Mononuclear cell (primary cell): ENCODE results near the gene KREMEN1. TPM values are rescaled to one million over a fixed set of nuclear protein-coding genes. Genes with fewer than 3 reads are reported as not detected.

Experiments used
- H3K27me3 ChIP-seq: 2 replicates; pipeline ENCODE4 v1.6.0; 2011; ENCODE audit warnings: low read length, control low read depth; ENCODE audit not compliant: insufficient read depth
- H3K4me1 ChIP-seq: 2 replicates; pipeline ENCODE4 v1.5.1; 2011; ENCODE audit warnings: mild to moderate bottlenecking, low read length, control low read depth; ENCODE audit not compliant: insufficient read depth
- H3K4me3 ChIP-seq: 2 replicates; pipeline ENCODE4 v1.5.1; 2011; ENCODE audit warnings: mild to moderate bottlenecking, low read length, moderate library complexity
- H3K9me3 ChIP-seq: 2 replicates; pipeline ENCODE4 v1.5.1; 2011; ENCODE audit warnings: low read depth, mild to moderate bottlenecking, control low read depth, low read length
- total RNA-seq: library from RNA; depleted of rRNA; stranded (reverse); fragments of >200 nt; gene quantifications from one replicate; pipeline ENCODE4 v1.2.3, GENCODE V29; 2012

Gene KREMEN1
- total RNA-seq, 1 donor, result 0.42 TPM

DNA sequence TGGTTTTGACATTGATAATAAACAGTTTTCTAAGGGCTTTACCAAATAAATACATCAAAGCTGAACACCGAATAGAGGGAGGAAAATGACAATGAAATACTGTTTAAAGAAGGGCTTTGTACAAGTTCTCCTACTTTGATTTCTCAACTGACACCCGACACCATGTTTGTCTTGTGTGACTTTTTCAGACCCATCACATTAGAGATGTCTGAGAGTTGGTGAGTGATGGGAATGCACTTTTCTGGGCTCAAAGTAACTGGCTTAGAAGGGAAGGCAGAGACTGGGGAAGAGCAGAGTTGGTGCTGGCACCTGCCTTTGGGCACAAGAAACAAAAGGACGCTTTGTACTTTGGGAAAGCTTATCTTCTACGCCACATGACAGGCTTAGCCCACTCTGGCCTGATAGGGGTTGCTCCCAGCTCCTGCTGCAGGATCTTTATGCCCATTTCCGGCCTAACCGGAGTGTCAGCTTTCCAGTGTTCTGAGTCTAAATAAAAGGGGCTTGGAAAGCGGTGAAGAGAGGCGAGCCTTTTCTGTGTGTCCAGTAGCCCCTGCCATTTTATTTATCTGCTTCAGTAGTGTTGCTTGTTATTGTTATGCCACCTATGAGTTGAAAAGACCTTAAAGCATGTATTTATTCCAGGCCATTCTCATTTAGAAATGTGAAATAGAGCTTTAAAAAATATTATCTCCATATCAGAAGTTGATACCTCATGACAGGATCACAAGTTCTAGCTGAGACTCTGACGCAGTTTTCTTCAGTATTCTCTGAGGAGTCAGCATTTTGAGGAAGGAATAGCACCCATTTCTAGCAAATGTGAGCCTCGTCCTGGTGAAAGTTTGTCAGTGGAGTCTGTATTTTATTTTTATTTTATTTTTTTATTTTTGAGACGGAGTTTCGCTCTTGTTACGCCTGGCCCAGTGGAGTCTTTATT lies 24.2 kb downstream of the KREMEN1 start:
- H3K27me3 ChIP-seq, result no peaks in the 10 kb centered on the region
- H3K4me1 ChIP-seq, result no peaks in the 10 kb centered on the region

DNA sequence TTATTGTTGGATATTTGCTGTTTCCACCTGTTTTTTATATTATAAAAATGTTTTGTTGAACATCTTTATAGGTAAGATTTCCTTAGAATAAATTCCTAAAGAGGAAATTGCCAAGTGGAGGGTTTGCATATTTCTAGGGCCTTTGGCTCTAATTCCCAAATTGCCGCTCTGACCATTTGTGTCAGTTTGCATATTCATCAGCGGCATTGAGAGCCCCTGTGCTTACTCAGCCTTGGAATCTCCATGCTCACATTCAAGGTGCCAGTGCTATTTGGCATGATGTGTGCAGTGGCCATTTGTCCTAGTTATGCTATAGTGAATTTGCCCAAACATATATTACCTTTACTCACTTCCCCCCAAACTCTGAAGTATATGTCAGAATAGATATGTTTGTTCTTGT lies 25.5 kb downstream of the KREMEN1 start:
- peaks cover 2% of the 10 kb centered on the region for H3K27me3 ChIP-seq
- H3K4me1 ChIP-seq, result no peaks in the 10 kb centered on the region
- H3K4me3 ChIP-seq, result no peak overlapping the region
- H3K9me3 ChIP-seq, result no peaks in the 10 kb centered on the region

More for the DNA sequence above, 24.2 kb downstream of the KREMEN1 start:
- Histone ChIP-seq H3K9me3 (no peaks in the 10 kb centered on the region), H3K4me3 (no peak overlapping the region)

DNA sequence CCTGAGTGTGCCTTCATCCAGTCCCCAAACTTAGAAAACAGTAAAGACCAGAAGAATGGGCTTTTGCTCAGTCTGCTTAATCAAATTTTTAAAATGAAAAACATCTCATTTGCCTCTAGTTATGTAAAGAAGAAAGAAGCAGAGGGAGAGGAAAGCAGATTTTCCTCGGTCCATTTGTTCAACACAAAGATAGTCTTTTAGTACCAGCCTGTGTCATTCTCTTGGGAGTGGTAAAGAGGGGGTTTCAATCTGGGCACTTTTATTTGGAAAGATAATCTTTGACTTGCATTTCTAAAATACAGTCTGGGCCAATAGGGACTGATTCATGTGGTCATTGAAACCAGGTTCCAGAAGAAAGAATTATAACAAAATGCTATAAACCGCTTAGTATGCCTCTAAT lies 29.5 kb downstream of the KREMEN1 start:
- Histone ChIP-seq H3K4me1 (no peaks in the 10 kb centered on the region), H3K4me3 (no peak overlapping the region), H3K27me3 (peaks cover 2% of the 10 kb centered on the region), H3K9me3 (no peaks in the 10 kb centered on the region)

DNA sequence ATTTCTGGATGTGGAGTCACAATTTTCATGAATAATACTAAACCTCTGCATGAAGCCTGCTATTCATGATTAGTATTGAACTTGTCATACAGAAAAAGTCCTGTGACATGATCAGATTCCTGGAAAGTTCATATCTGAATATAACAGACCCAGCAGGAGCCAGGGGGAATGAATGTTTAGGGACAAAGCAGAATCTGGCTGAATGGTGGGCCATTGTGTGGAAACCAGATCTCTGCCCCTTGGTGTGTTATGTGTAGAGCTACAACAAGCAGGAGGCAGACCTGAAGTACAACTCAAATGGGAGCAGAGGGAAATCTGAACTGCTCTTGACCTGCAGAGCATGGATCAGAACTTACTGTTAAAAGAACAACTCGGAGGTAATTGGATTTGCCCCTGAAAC lies 30.3 kb downstream of the KREMEN1 start:
- Histone ChIP-seq H3K9me3 (no peaks in the 10 kb centered on the region), H3K27me3 (peaks cover 2% of the 10 kb centered on the region), H3K4me1 (no peaks in the 10 kb centered on the region), H3K4me3 (no peak overlapping the region)

DNA sequence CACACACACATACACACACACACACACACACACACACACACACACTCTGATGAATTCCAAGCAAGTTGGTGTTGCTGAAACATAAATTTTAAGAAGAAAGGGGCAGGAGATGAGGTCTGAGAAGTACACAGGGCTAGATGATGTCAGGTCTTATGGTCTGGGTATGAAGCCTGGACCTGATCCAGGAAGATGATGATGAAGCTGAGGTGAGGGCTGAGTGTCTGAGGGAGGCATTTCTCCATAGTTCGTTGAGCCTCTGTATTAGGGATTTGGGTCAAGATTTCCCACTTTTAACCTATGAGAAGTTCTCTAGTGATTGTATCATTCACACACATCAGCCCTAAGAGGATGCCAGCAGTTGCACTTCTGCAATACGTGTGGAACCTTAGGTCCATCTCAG lies 32.6 kb downstream of the KREMEN1 start:
- no peaks in the 10 kb centered on the region for H3K4me1 ChIP-seq
- H3K9me3 ChIP-seq, result no peaks in the 10 kb centered on the region
- peaks cover 4% of the 10 kb centered on the region for H3K27me3 ChIP-seq
- H3K4me3 ChIP-seq, result no peak overlapping the region

DNA sequence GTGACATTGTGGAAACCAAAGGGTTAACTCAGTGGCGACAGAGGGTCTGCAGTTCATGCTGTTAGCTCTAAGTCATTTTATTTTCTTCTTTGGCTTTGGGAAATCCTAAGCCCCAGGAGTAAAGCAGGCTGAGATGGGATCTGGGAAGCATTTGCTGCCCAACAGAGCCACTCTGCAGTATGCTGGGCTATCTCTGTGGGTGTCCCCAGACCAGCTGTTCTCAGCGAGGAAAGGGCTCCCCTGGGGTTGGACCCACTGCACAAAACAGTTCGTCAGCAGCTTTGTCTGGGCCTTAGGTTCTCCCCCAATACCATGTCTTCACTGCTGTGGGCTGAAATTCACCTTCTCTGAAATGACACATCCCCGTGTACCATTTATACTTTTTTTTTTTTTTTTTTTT lies 34.0 kb downstream of the KREMEN1 start:
- Histone ChIP-seq H3K4me3 (no peak overlapping the region), H3K27me3 (peaks cover 4% of the 10 kb centered on the region), H3K9me3 (no peaks in the 10 kb centered on the region), H3K4me1 (no peaks in the 10 kb centered on the region)

DNA sequence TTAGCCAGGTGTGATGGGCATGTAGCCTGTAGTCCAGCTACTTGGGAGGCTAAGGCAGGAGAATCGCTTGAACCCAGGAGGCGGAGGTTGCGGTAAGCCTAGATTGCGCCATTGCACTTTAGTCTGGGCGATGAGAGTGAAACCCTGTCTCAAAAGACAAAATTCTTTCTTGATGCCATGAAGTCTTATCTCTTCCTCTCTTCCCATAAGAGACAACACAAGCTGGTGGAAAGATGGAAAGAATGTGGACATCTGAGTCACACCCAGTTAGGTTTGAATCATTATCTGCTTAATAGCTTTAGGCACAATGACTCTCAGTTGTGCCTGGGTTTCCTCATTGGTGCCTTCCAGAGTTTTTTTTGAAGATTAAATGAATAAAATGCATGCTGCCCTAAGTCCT lies 35.3 kb downstream of the KREMEN1 start:
- Histone ChIP-seq H3K9me3 (no peaks in the 10 kb centered on the region), H3K4me1 (no peaks in the 10 kb centered on the region)

DNA sequence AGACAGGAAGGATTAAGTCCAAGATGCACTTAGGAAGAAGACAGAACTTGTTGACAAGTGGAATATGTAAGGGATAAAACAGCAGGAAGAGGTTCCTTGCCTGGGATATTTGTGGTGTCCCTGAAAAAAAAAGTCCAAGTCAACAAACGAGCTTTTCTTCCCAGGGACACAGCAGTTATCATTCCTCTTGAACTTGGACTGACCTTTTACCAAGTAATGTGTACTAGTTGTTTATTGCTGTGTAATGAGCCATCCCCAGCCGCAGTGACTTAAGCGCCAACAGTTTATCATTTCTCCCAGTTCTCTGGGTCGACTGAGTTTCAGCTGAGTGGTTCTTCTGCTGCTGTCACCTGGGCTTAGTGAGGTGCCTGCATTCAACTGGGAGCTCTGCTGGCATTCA lies 37.0 kb downstream of the KREMEN1 start:
- Histone ChIP-seq H3K27me3 (peaks cover 2% of the 10 kb centered on the region), H3K4me1 (no peaks in the 10 kb centered on the region), H3K9me3 (no peaks in the 10 kb centered on the region), H3K4me3 (no peak overlapping the region)

More for the DNA sequence above, 35.3 kb downstream of the KREMEN1 start:
- peaks cover 2% of the 10 kb centered on the region for H3K27me3 ChIP-seq
- H3K4me3 ChIP-seq, result no peak overlapping the region

DNA sequence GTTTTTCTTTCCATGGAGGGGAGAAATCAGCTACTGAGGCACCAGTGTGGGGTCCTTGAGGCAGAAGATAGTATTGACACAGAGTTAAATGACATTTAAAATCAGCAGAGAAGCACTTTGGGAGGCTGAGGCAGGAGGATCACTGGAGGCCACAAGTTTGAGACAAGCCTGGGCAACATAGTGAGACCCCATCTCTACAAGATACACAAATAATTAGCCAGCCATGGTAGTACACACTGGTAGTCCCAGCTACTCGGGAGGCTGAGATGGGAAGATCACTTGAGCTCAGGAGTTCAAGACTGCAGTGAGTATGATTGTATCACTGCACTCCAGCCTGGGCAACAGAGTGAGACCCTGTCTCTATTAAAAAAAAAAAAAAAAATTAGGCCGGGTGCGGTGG lies 38.1 kb downstream of the KREMEN1 start:
- H3K27me3 ChIP-seq, result peaks cover 2% of the 10 kb centered on the region
- H3K9me3 ChIP-seq, result no peaks in the 10 kb centered on the region
- H3K4me1 ChIP-seq, result no peaks in the 10 kb centered on the region
- no peak overlapping the region for H3K4me3 ChIP-seq

DNA sequence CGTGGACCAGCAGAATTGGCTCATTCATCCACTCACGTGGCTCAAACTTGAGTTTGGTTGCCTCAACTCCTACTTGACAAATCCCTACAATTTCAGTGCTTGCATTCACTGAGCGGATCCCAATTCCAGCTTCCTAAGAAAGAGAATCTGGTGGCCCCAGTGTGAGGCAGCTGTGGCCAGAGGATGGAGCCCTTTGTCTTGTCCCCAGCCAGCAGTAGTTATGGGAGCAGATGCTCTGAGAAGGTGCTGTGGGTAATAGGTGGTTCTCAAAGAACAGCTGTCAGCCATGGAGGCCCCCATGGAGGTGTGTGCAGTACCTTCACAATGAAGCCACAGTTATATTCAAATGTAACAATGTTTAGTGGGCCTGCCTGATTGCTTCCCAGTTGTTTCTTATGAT lies 39.3 kb downstream of the KREMEN1 start:
- Histone ChIP-seq H3K9me3 (no peaks in the 10 kb centered on the region), H3K27me3 (peaks cover 2% of the 10 kb centered on the region), H3K4me1 (peaks cover 6% of the 10 kb centered on the region), H3K4me3 (no peak overlapping the region)

DNA sequence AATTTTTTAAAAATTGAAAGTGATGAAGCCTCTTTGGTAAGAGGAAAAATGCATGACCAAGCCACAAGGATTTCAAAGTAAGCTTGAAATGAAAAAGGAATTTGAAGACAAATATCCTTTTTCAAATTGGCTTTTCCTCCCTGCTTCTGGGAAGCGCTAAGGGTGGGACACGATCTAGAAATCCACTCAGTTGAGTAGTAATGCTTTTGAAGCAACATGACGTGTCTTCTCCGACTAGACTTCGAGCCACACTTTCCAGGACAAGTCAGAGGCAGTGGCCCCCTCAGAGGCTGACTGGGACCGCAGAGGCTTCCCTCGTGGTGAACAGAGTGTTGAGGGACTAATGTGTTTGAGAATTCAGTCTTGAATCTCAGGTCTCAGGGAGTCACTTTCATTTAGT lies 39.8 kb downstream of the KREMEN1 start:
- Histone ChIP-seq H3K4me1 (peaks cover 8% of the 10 kb centered on the region), H3K4me3 (no peak overlapping the region), H3K27me3 (peaks cover 2% of the 10 kb centered on the region), H3K9me3 (no peaks in the 10 kb centered on the region)

DNA sequence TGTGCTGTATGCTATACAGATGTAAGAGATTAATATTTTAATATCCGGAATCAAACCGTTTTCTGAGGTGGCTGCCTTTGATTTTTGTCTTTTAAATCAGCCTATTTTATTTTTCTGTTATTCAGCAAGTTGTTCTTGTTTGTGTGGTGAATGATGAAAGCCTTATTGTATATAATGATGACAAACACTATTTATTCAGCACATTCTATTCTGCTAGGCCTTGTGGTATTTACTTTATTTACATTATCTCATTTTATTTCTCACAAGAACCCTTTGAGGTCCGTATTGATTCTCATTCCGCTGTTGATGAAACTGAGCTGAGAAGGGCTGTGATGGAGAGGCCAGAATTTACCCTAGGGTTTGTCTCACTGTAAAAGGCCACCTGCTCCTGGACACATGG lies 40.5 kb downstream of the KREMEN1 start:
- no peak overlapping the region for H3K4me3 ChIP-seq
- H3K4me1 ChIP-seq, result peaks cover 14% of the 10 kb centered on the region
- H3K9me3 ChIP-seq, result no peaks in the 10 kb centered on the region
- H3K27me3 ChIP-seq, result peaks cover 2% of the 10 kb centered on the region

DNA sequence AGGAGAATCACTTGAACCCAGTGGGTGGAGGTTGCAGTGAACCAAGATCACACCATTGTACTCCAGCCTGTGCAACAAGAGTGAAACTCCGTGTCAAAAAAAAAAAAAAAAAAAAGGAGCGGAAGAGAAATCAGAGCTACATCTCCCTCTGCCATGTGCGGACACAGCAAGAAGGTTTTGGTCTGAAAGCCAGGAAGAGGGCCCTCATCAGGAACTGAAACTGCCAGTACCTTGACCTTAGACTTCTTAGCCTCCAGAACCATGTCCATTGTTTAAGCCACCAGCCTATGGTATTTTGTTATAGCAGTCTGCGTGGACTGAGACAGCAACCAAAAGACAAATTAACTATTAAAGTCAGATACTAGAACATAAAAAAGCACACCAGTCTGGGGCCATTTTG lies 41.6 kb downstream of the KREMEN1 start:
- Histone ChIP-seq H3K4me1 (peaks cover 21% of the 10 kb centered on the region), H3K9me3 (no peaks in the 10 kb centered on the region), H3K4me3 (no peak overlapping the region), H3K27me3 (peaks cover 2% of the 10 kb centered on the region)

DNA sequence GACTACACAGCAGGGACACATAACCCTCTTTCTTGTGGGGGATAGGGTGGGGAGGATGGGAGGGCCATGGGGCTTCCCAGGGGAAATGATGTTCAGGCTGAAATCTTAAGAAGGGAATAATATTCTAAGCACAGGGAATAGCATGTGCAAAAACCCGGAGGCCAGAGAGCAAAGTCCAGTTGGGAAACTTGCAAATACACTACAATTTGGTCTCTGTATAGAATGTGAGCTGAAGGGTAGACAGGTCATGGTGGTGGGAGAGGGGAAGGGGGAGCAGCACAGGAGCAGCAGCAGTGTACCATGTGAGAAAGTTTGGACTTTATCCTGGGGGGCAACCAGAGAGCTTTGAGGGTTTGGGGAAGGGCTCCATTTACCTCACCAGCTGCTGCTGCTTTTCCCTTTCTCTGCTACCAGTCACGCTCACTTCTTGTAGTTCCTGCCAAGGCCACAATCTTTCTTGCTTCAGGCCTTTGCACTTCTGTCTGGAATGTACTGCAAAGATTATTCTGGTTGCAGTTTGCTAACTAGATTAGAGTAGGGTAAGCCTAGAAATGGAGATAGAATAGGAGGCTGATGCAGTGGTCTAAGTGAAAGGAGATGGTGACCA lies 43.0 kb downstream of the KREMEN1 start:
- Histone ChIP-seq H3K4me3 (no peak overlapping the region), H3K4me1 (peaks cover 21% of the 10 kb centered on the region), H3K9me3 (no peaks in the 10 kb centered on the region), H3K27me3 (no peaks in the 10 kb centered on the region)

DNA sequence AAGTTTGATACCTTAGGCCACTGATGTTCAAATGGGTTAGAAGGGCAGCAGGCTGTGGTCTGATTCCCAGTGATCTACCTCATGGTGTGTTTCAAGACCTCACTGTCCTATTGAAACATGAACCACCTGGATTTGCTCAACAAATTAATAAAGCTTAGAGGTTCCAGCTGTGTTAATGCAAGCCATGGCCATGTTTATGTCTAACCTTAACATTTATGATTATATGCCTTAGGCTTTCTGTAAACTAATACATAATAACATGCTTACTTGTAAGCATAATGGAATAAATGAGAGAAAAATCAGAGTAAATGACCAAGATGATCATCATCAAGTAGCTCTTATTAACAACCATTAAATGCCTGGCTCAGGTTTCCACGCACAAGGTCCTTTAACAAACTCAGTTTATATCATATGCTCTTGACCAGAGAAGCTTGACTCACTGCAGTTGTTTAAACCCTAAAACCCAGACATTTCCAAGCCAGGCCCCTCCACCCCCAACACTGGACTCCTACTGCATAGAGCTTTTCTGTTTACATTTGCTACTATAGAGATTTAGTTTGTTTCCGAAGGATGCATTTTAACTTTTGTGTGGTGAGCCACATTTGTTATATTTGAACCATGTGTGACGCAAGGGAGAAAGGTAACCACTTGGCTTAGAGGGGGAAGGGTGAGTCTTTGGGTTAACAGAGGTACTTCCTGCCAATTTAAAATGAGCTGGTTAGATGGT lies 43.7 kb downstream of the KREMEN1 start:
- Histone ChIP-seq H3K4me3 (no peak overlapping the region), H3K27me3 (no peaks in the 10 kb centered on the region), H3K4me1 (peaks cover 21% of the 10 kb centered on the region), H3K9me3 (no peaks in the 10 kb centered on the region)
